Endothelial cell of umbilical vein (primary cell): ENCODE data around the gene PPM1J. TPM values are rescaled to one million over a fixed set of nuclear protein-coding genes. Genes with fewer than 3 reads are reported as not detected.

Experiments used
- BruUV-seq: library from RNA; stranded (reverse); fragments of 400-500 nt; replicated peaks from 2 replicates; lab custom pipeline; 2021; lab: Mats Ljungman, UMichigan
- CTCF ChIA-PET: fragments of 300-600, 350-600 bp; sonication (Branson Sonifier 250); formaldehyde crosslinking; loops from one replicate; lab custom pipeline; 2021; ENCODE audit warnings: antibody characterized with exemption, inconsistent platforms; lab: Charles Lee
- POLR2A ChIA-PET: fragments of 300-600, 350-600 bp; sonication (Branson Sonifier 250); formaldehyde crosslinking; loops from one replicate; lab custom pipeline; 2021; ENCODE audit warnings: antibody characterized with exemption, inconsistent platforms; lab: Charles Lee
- DNase-seq: peaks from one replicate; pipeline ENCODE4 v3.0.0-alpha.2; 2011; ENCODE audit warnings: low read depth, low spot score
- FAIRE-seq: peaks from 2 replicates; lab custom pipeline; 2011; peaks lifted over from hg19 to GRCh38; lab: Jason Lieb, UNC
- H2AFZ ChIP-seq: 2 replicates; pipeline ENCODE4 v1.6.0; 2012; ENCODE audit warnings: low read depth, low read length, control low read depth, inconsistent platforms
- H3K27ac ChIP-seq: 2 replicates; pipeline ENCODE4 v1.5.1; 2011; ENCODE audit warnings: low read depth, mild to moderate bottlenecking, control low read depth, low read length, moderate library complexity; ENCODE audit not compliant: insufficient read depth
- H3K27me3 ChIP-seq, 2 experiments: 2 replicates each; pipeline versions ENCODE4 v1.6.0 to v1.6.1; 2011; ENCODE audit warnings: low read length in 2 of 2, mixed read lengths in 1 of 2; ENCODE audit not compliant: control insufficient read depth in 2 of 2, insufficient read depth in 2 of 2
- H3K36me3 ChIP-seq, 2 experiments: 2 replicates in 1 of 2; 3 replicates in 1 of 2; pipeline ENCODE4 v1.5.1; 2011; ENCODE audit warnings: low read length in 2 of 2, mild to moderate bottlenecking in 1 of 2, moderate library complexity in 1 of 2; ENCODE audit not compliant: control insufficient read depth in 2 of 2, insufficient read depth in 2 of 2; ENCODE audit errors: extremely low read depth in 1 of 2
- H3K4me1 ChIP-seq: 3 replicates; pipeline ENCODE4 v1.5.1; 2011; ENCODE audit warnings: mild to moderate bottlenecking, low read length; ENCODE audit not compliant: control insufficient read depth, insufficient read depth; ENCODE audit errors: extremely low read depth
- H3K4me2 ChIP-seq: 2 replicates; pipeline ENCODE4 v1.6.1; 2011; ENCODE audit warnings: low read length, control low read depth, mixed read lengths; ENCODE audit not compliant: insufficient read depth
- H3K4me3 ChIP-seq, 3 experiments: fragments of 200-600 bp in 1 of 3; sonication (generic), shearing (Covaris generic) in 1 of 3; replicated peaks in 1 of 3; 2 replicates each; pipeline ENCODE4 v1.5.1; 2011 to 2016; ENCODE audit warnings: control low read depth in 3 of 3, low read length in 3 of 3, mild to moderate bottlenecking in 2 of 3, inconsistent platforms in 1 of 3, low read depth in 1 of 3, moderate library complexity in 1 of 3; ENCODE audit not compliant: insufficient read depth in 1 of 3
- H3K79me2 ChIP-seq: 2 replicates; pipeline ENCODE4 v1.6.0; 2012; ENCODE audit warnings: low read length, inconsistent platforms; ENCODE audit not compliant: control insufficient read depth, insufficient read depth
- H3K9ac ChIP-seq: replicated peaks from 2 replicates; pipeline ENCODE3; 2011; ENCODE audit warnings: low read length, control low read depth; ENCODE audit not compliant: insufficient read depth; ENCODE audit errors: extremely low read depth
- H3K9me1 ChIP-seq: replicated peaks from 3 replicates; pipeline ENCODE4 v1.6.0; 2011; ENCODE audit warnings: mild to moderate bottlenecking, low read length; ENCODE audit not compliant: control insufficient read depth, insufficient read depth; ENCODE audit errors: extremely low read depth
- H3K9me3 ChIP-seq: replicated peaks from 2 replicates; pipeline ENCODE4 v1.5.1; 2012; ENCODE audit warnings: low read length, inconsistent platforms; ENCODE audit not compliant: control insufficient read depth, insufficient read depth
- H4K20me1 ChIP-seq: replicated peaks from 2 replicates; pipeline ENCODE3; 2011; ENCODE audit warnings: mild to moderate bottlenecking, low read length; ENCODE audit not compliant: control insufficient read depth, insufficient read depth; ENCODE audit errors: extremely low read depth
- EZH2 ChIP-seq: IDR thresholded peaks from 2 replicates; pipeline ENCODE4 v1.6.1; 2012; ENCODE audit warnings: borderline replicate concordance, low read depth, mild to moderate bottlenecking, moderate library complexity, low read length, inconsistent platforms; ENCODE audit not compliant: severe bottlenecking
- FOS ChIP-seq: IDR thresholded peaks from 2 replicates; pipeline ENCODE4 v1.6.1; 2011; ENCODE audit warnings: mild to moderate bottlenecking, low read length, moderate library complexity, borderline replicate concordance; ENCODE audit not compliant: insufficient read depth
- GATA2 ChIP-seq: IDR thresholded peaks from 2 replicates; pipeline ENCODE4 v1.7.0; 2011; ENCODE audit warnings: low read depth, mild to moderate bottlenecking, moderate library complexity, mixed read lengths, low read length; ENCODE audit not compliant: insufficient read length, insufficient read depth
- JUN ChIP-seq: IDR thresholded peaks from 2 replicates; pipeline ENCODE4 v1.6.1; 2011; ENCODE audit warnings: borderline replicate concordance, low read depth; ENCODE audit not compliant: insufficient read length, insufficient read depth
- MYC ChIP-seq: IDR thresholded peaks from one replicate; pipeline ENCODE4 v1.6.1; 2011; ENCODE audit warnings: mild to moderate bottlenecking, low read depth, low read length
- POLR2A ChIP-seq: IDR thresholded peaks from 2 replicates; pipeline ENCODE4 v1.6.1; 2012; ENCODE audit warnings: low read depth, mild to moderate bottlenecking, control low read depth, low read length
- POLR2AphosphoS5 ChIP-seq: IDR thresholded peaks from 2 replicates; pipeline ENCODE4 v1.6.1; 2012; ENCODE audit warnings: low read depth, mild to moderate bottlenecking, control low read depth, low read length, moderate library complexity; ENCODE audit not compliant: insufficient read depth
- dilution Hi-C: fragments of 300-500 bp; cut with MboI; formaldehyde crosslinking; loops from one replicate; pipeline ENCODE4 v1.15.0; 2019; ENCODE audit warnings: low sequenced_read_pairs; ENCODE audit not compliant: extremely low pct_ligation_motif_present
- intact Hi-C: fragments of 100-400 bp; cut with micrococcal nuclease; formaldehyde crosslinking; loops from one replicate; pipeline ENCODE4 v1.10.0; 2022
- polyA plus RNA-seq, 4 experiments: library from polyadenylated mRNA; depleted of rRNA in 3 of 4; stranded (reverse) in 3 of 4; unstranded in 1 of 4; fragments of >200 nt; gene quantifications; 2 replicates each; pipeline versions ENCODE4 v1.2.1 to v1.2.3, GENCODE V29; 2011 to 2012; ENCODE audit warnings: missing spikeins in 1 of 4
- total RNA-seq: library from RNA; stranded (reverse); gene quantifications from 2 replicates; pipeline ENCODE4 v1.2.3, GENCODE V29; 2021
- TF ChIP-seq, protein P1 (sequence below), 2 donors: IDR thresholded peaks; 1 replicate in 1 of 2; 2 replicates in 1 of 2; pipeline ENCODE4 v1.5.1; 2011; ENCODE audit warnings: low read length in 2 of 2, mild to moderate bottlenecking in 2 of 2, moderate library complexity in 2 of 2, control low read depth in 1 of 2, inconsistent platforms in 1 of 2, low read depth in 1 of 2; ENCODE audit not compliant: insufficient read depth in 1 of 2; ENCODE audit errors: extremely low read depth in 1 of 2
- TF ChIP-seq, protein P2 (sequence below): IDR thresholded peaks from 2 replicates; pipeline ENCODE4 v1.6.1; 2011; ENCODE audit not compliant: insufficient read depth, insufficient read length

The PPM1J gene
- total and polyA plus RNA-seq, 2 donors (not counting 3 experiments of a cell fraction or from before 2014, with no cell fraction given) = 1.7 to 3.1 TPM

GRCh38 chr1:112666946-112667345 is 48.2 kb downstream of the PPM1J start:
- BruUV-seq = no TSS peak
- Histone ChIP-seq H3K79me2 (no peaks in the 10 kb centered on the region), H3K27ac (no peak overlapping the region), H3K4me3 (no peak overlapping the region), H3K4me1 (no peaks in the 10 kb centered on the region), H3K9ac (no peak overlapping the region), H3K9me3 (no peaks in the 10 kb centered on the region), H3K9me1 (no peaks in the 10 kb centered on the region), H3K36me3 (peaks cover 12 to 30% of the 10 kb centered on the region in 2 experiments), H2AFZ (no peak overlapping the region), H4K20me1 (no peaks in the 10 kb centered on the region), H3K27me3 (no peaks in the 10 kb centered on the region), H3K4me2 (no peak overlapping the region)
- ChIA-PET CTCF (interaction anchor here (0.5 kb wide), 1 partner anchor 68 kb away, joined by 3 read pairs; no protein-coding TSS in a partner anchor), POLR2A (no interaction called here)
- DNase-seq = no peak
- intact Hi-C loops = no loop called here
- no peak for FAIRE-seq
- TF ChIP-seq MYC (no peak), FOS (no peak), JUN (no peak), EZH2 (no peak), GATA2 (no peak), POLR2AphosphoS5 (no peak), POLR2A (no peak)
- TF ChIP-seq, protein P1, sequence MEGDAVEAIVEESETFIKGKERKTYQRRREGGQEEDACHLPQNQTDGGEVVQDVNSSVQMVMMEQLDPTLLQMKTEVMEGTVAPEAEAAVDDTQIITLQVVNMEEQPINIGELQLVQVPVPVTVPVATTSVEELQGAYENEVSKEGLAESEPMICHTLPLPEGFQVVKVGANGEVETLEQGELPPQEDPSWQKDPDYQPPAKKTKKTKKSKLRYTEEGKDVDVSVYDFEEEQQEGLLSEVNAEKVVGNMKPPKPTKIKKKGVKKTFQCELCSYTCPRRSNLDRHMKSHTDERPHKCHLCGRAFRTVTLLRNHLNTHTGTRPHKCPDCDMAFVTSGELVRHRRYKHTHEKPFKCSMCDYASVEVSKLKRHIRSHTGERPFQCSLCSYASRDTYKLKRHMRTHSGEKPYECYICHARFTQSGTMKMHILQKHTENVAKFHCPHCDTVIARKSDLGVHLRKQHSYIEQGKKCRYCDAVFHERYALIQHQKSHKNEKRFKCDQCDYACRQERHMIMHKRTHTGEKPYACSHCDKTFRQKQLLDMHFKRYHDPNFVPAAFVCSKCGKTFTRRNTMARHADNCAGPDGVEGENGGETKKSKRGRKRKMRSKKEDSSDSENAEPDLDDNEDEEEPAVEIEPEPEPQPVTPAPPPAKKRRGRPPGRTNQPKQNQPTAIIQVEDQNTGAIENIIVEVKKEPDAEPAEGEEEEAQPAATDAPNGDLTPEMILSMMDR (IDR thresholded peaks at IDR 0.05; ENCODE audit: extremely low read depth in 1 of 2, insufficient read depth in 1 of 2, low read depth in 1 of 2, low read length in 2 of 2) = no peak
- TF ChIP-seq, protein P2, sequence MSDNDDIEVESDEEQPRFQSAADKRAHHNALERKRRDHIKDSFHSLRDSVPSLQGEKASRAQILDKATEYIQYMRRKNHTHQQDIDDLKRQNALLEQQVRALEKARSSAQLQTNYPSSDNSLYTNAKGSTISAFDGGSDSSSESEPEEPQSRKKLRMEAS = no peak
- dilution Hi-C loops = no loop called here
